ENCODE results near the gene ERG. TPM values are rescaled to one million over a fixed set of nuclear protein-coding genes. Genes with fewer than 3 reads are reported as not detected.

Gene ERG
- total and polyA plus RNA-seq, 2 of the 8 experiments (the other 6 are each of a cell fraction or from before 2014, with no cell fraction given): 1.0 to 3.0 TPM

DNA sequence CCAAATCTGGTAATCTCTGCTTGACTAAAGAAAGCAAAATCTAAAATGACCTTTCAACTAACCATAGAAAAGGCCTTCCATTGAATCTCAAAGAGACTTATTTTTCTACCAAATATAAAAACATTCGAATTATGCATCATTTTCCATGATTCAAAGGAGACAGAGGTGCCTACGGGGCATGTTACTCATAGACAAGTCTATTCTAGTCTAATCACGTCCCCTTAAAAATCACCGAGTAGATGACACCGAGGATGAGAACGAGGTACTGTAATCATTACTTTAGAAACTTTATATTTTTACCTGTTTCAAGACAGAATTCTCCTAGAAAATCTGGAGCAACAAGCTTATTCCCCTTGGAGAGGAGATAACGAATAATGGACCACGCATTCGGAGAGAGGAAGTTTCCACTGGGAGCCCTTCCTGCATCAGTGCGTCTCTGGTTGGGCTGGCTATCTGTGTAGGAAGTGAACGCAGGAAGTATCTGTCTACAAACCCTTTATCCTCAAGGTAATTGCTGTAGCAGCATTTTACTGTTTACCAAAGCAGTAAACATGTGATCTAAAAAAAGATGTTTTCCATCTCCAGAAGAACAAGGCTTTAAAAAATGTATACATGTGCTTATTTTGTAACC, 9.5 kb downstream of the ERG start:
- H2BK20ac ChIP-seq (ENCODE audit: low read length): no peak overlapping the region
- no peak overlapping the region for H2BK15ac ChIP-seq (ENCODE audit: low read length)
- H2BK5ac ChIP-seq (ENCODE audit: low read depth, low read length): 0 out of 2 replicates have a peak overlapping the region, but pooled peaks have one; percentile 61
- DNase-seq (ENCODE audit: low read depth in 1 of 2, low spot score in 2 of 2) (no peak), FAIRE-seq (no peak)
- H3K4me1 ChIP-seq (replicated peaks in 1 of 4; ENCODE audit: control insufficient read depth in 3 of 4, insufficient read depth in 4 of 4, low read length in 3 of 4): peaks cover 0 to 14% (median 7%) of the 10 kb centered on the region in 4 experiments
- H3K4ac ChIP-seq (replicated peaks; ENCODE audit: insufficient read length, low read depth, low read length): no peak overlapping the region
- peak overlapping the region; percentile 86 for H4K91ac ChIP-seq (replicated peaks; ENCODE audit: insufficient read length, low read length)
- ChIA-PET CTCF (ENCODE audit: partially characterized antibody) (no interaction called here), POLR2A (ENCODE audit: partially characterized antibody) (interaction anchor here (1.3 kb wide), 1 partner anchor 16 kb away, joined by 3 read pairs; no protein-coding TSS in a partner anchor)
- H3K79me1 ChIP-seq (ENCODE audit: low read depth, low read length): no peaks in the 10 kb centered on the region
- WGBS, 2 experiments (ENCODE audit: extremely low coverage in 1 of 2, insufficient coverage in 1 of 2, insufficient read length in 1 of 2, insufficient replicate concordance in 2 of 2, low coverage in 1 of 2, low lambda C conversion rate in 2 of 2, missing lambda C conversion rate in 1 of 2): 76% methylated on average over 11 of the region's 11 CpGs; no CpG with 5 or more reads in 1 of the 2 experiments
- no peak overlapping the region for H3K4me3 ChIP-seq (ENCODE audit: extremely low read depth in 1 of 4, insufficient read depth in 2 of 4, low read depth in 3 of 4, low read length in 4 of 4)
- no peaks in the 10 kb centered on the region for H3K9me3 ChIP-seq (ENCODE audit: insufficient read depth in 2 of 2, low read depth in 1 of 2, low read length in 1 of 2)
- H3K18ac ChIP-seq (ENCODE audit: extremely low read depth, low read length): no peak overlapping the region
- H3K14ac ChIP-seq (ENCODE audit: insufficient read length): no peak overlapping the region
- H3K4me2 ChIP-seq (ENCODE audit: insufficient read depth in 1 of 2, low read depth in 2 of 2, low read length in 2 of 2): no peak overlapping the region
- peak overlapping the region; percentile 91 for H2BK120ac ChIP-seq (replicated peaks; ENCODE audit: low read depth, low read length)
- no peak overlapping the region for H4K5ac ChIP-seq (ENCODE audit: insufficient read length, low read depth, low read length)
- H3K36me3 ChIP-seq (ENCODE audit: control insufficient read depth in 2 of 4, insufficient read depth in 4 of 4, low read length in 3 of 4): no peaks in the 10 kb centered on the region
- no peak overlapping the region for H3K23ac ChIP-seq (ENCODE audit: insufficient read length)
- no peak overlapping the region for H2AFZ ChIP-seq (ENCODE audit: low read length)
- no peak overlapping the region for H3K56ac ChIP-seq (replicated peaks; ENCODE audit: insufficient read length, low read depth, low read length)
- no peaks in the 10 kb centered on the region for H3K79me2 ChIP-seq (ENCODE audit: control insufficient read depth in 1 of 2, insufficient read depth in 2 of 2, low read length in 2 of 2)
- no peak overlapping the region for H2AK5ac ChIP-seq (ENCODE audit: low read depth, low read length)
- H3K27ac ChIP-seq (ENCODE audit: low read depth, low read length): no peak overlapping the region
- H4K20me1 ChIP-seq (replicated peaks in 1 of 2; ENCODE audit: control insufficient read depth in 1 of 2, insufficient read depth in 2 of 2, low read length in 2 of 2): no peaks in the 10 kb centered on the region
- H3K23me2 ChIP-seq (ENCODE audit: low read depth, low read length): no peaks in the 10 kb centered on the region
- H3K9ac ChIP-seq (replicated peaks in 1 of 4; ENCODE audit: extremely low read depth in 1 of 4, low read depth in 3 of 4, low read length in 3 of 4): no peak overlapping the region
- no peak overlapping the region for H2BK12ac ChIP-seq (ENCODE audit: low read depth, low read length)
- H4K8ac ChIP-seq (ENCODE audit: extremely low read depth, insufficient read depth, low read length): no peak overlapping the region
- H3K27me3 ChIP-seq (replicated peaks in 1 of 4; ENCODE audit: control insufficient read depth in 3 of 4, extremely low read depth in 1 of 4, insufficient read depth in 3 of 4, low read length in 3 of 4): no peaks in the 10 kb centered on the region
- TF ChIP-seq ZNF274 (IDR thresholded peaks at IDR 0.05; ENCODE audit: borderline replicate concordance, extremely low read depth, low read length) (no peak), HDAC6 (IDR thresholded peaks at IDR 0.05; ENCODE audit: low read depth, low read length) (no peak), CREB1 (IDR thresholded peaks at IDR 0.05) (no peak), RFX5 (IDR thresholded peaks at IDR 0.05; ENCODE audit: borderline replicate concordance, low read depth, low read length) (no peak), BRCA1 (IDR thresholded peaks at IDR 0.05; ENCODE audit: low read depth, low read length) (no peak), EP300 (IDR thresholded peaks at IDR 0.05; ENCODE audit: borderline replicate concordance in 1 of 2, low read depth in 2 of 2, low read length in 2 of 2) (no peak), CHD1 (IDR thresholded peaks at IDR 0.05; ENCODE audit: low read depth, low read length) (no peak), KDM5A (IDR thresholded peaks at IDR 0.05; ENCODE audit: low read length) (no peak), PHF8 (conservative IDR thresholded peaks at IDR 0.05; ENCODE audit: low read depth, low read length) (no peak), NRF1 (IDR thresholded peaks at IDR 0.05; ENCODE audit: low read depth, low read length) (no peak)
- TF ChIP-seq, protein P1, sequence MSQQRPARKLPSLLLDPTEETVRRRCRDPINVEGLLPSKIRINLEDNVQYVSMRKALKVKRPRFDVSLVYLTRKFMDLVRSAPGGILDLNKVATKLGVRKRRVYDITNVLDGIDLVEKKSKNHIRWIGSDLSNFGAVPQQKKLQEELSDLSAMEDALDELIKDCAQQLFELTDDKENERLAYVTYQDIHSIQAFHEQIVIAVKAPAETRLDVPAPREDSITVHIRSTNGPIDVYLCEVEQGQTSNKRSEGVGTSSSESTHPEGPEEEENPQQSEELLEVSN (IDR thresholded peaks at IDR 0.05): no peak
- TF ChIP-seq, protein P2, sequence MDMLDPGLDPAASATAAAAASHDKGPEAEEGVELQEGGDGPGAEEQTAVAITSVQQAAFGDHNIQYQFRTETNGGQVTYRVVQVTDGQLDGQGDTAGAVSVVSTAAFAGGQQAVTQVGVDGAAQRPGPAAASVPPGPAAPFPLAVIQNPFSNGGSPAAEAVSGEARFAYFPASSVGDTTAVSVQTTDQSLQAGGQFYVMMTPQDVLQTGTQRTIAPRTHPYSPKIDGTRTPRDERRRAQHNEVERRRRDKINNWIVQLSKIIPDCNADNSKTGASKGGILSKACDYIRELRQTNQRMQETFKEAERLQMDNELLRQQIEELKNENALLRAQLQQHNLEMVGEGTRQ (IDR thresholded peaks at IDR 0.05; ENCODE audit: low read length): no peak

All from H1 (cell line).